Epithelial cell of proximal tubule (primary cell): Measurements from ENCODE around the gene MECP2. TPM values are rescaled to one million over a fixed set of nuclear protein-coding genes. Genes with fewer than 3 reads are reported as not detected.
"Not testable (repeated sequence)": the region's sequence is repeated elsewhere in the genome, so short reads cannot be mapped to it uniquely, and the experiment has no call there.

ENCODE experiments used
- DNase-seq: peaks from one replicate; pipeline ENCODE4 v3.0.0-alpha.2; 2011; ENCODE audit warnings: low read depth
- H3K4me3 ChIP-seq: 2 replicates; pipeline ENCODE4 v1.5.1; 2011; ENCODE audit warnings: low read depth, mild to moderate bottlenecking, low read length
- CTCF ChIP-seq: conservative IDR thresholded peaks from 2 replicates; pipeline ENCODE4 v1.5.1; 2012; ENCODE audit warnings: low read depth, mild to moderate bottlenecking, low read length
- total RNA-seq: library from RNA; depleted of rRNA; stranded (reverse); fragments of >200 nt; gene quantifications from 2 replicates; pipeline ENCODE4 v1.2.3, GENCODE V29; 2015

Gene MECP2
- total RNA-seq, 1 donor from 2014 or later, result 18.1 TPM

GRCh38 chrX:153984351-153985178 lies 113.0 kb downstream of the MECP2 start:
- no peak for TF ChIP-seq CTCF
- DNase-seq, result no peak

GRCh38 chrX:153983321-153983801 lies 114.2 kb downstream of the MECP2 start:
- H3K4me3 ChIP-seq, result no peak overlapping the region
- TF ChIP-seq CTCF, result no peak
- no peak for DNase-seq

More at GRCh38 chrX:153984351-153985178, 113.0 kb downstream of the MECP2 start:
- H3K4me3 ChIP-seq, result no peak overlapping the region

GRCh38 chrX:153981771-153982533 lies 115.6 kb downstream of the MECP2 start:
- no peak for TF ChIP-seq CTCF
- no peak overlapping the region for H3K4me3 ChIP-seq
- DNase-seq, result no peak

GRCh38 chrX:153981231-153981630 lies 116.3 kb downstream of the MECP2 start:
- DNase-seq, result no peak
- no peak for TF ChIP-seq CTCF
- H3K4me3 ChIP-seq, result no peak overlapping the region

- not testable (repeated sequence) for H3K4me3 ChIP-seq, DNase-seq
Measured at GRCh38 chrX:153980394-153980793, 117.1 kb downstream of the MECP2 start.

GRCh38 chrX:153974726-153975286 lies 122.7 kb downstream of the MECP2 start:
- DNase-seq, result no peak
- no peak overlapping the region for H3K4me3 ChIP-seq
- no peak for TF ChIP-seq CTCF
